ENCODE results near the gene ESYT2. TPM values are rescaled to one million over a fixed set of nuclear protein-coding genes. Genes with fewer than 3 reads are reported as not detected.

Gene ESYT2
- total and polyA plus RNA-seq, 7 experiments from 2014 or later = 46.3 to 129 (median 112) TPM

- ATAC-seq (no peak), DNase-seq (no peak)
- Histone ChIP-seq H3K4me1 (ENCODE audit: control insufficient read depth in 2 of 2, insufficient read depth in 2 of 2, low read length in 2 of 2) (no peaks in the 10 kb centered on the region), H3K36me3 (ENCODE audit: control insufficient read depth in 2 of 3, insufficient read depth in 3 of 3, low read length in 3 of 3) (no peaks in the 10 kb centered on the region), H3K9me3 (ENCODE audit: control insufficient read depth in 2 of 3, low read length in 3 of 3) (no peaks in the 10 kb centered on the region), H3K27ac (ENCODE audit: low read depth, low read length) (no peak overlapping the region), H3K27me3 (ENCODE audit: control insufficient read depth in 2 of 2, insufficient read depth in 2 of 2, low read length in 2 of 2) (no peaks in the 10 kb centered on the region), H3K4me3 (ENCODE audit: low read length) (no peak overlapping the region)
- no peak overlapping the region for H3K4me3 Mint-ChIP-seq
- ChIA-PET POLR2A (no interaction called here), CTCF (interaction anchor here (1.4 kb wide), 1 partner anchor 10 kb away, joined by 4 read pairs; no protein-coding TSS in a partner anchor)
- no peaks in the 10 kb centered on the region for H3K9me3 Mint-ChIP-seq
- no peaks in the 10 kb centered on the region for H3K27me3 Mint-ChIP-seq
- intact Hi-C loops (cut with micrococcal nuclease) = no loop called here
- H3K27ac Mint-ChIP-seq = no peak overlapping the region
- H3K4me1 Mint-ChIP-seq = peaks cover 0 to 4% (median 0%) of the 10 kb centered on the region in 7 donors
- peaks cover 3 to 25% (median 18%) of the 10 kb centered on the region in 5 donors for H3K36me3 Mint-ChIP-seq
Observed at GRCh38 chr7:158685693-158686092, 143.6 kb downstream of the ESYT2 start.

GRCh38 chr7:158684329-158684728 is 145.0 kb downstream of the ESYT2 start:
- Histone ChIP-seq H3K27ac (ENCODE audit: low read depth, low read length) (no peak overlapping the region), H3K4me3 (ENCODE audit: low read length) (no peak overlapping the region), H3K36me3 (ENCODE audit: control insufficient read depth in 2 of 3, insufficient read depth in 3 of 3, low read length in 3 of 3) (no peaks in the 10 kb centered on the region), H3K9me3 (ENCODE audit: control insufficient read depth in 2 of 3, low read length in 3 of 3) (no peaks in the 10 kb centered on the region), H3K4me1 (ENCODE audit: control insufficient read depth in 2 of 2, insufficient read depth in 2 of 2, low read length in 2 of 2) (no peaks in the 10 kb centered on the region), H3K27me3 (ENCODE audit: control insufficient read depth in 2 of 2, insufficient read depth in 2 of 2, low read length in 2 of 2) (no peaks in the 10 kb centered on the region)
- H3K27me3 Mint-ChIP-seq = no peaks in the 10 kb centered on the region
- ChIA-PET CTCF (no interaction called here), POLR2A (no interaction called here)
- H3K36me3 Mint-ChIP-seq = peaks cover 3 to 33% (median 19%) of the 10 kb centered on the region in 5 donors
- intact Hi-C loops (cut with micrococcal nuclease) = no loop called here
- no peak overlapping the region for H3K27ac Mint-ChIP-seq
- DNase-seq (no peak), ATAC-seq (no peak)
- H3K4me3 Mint-ChIP-seq = no peak overlapping the region
- peaks cover 0 to 11% (median 4%) of the 10 kb centered on the region in 7 donors for H3K4me1 Mint-ChIP-seq
- no peaks in the 10 kb centered on the region for H3K9me3 Mint-ChIP-seq

DNA sequence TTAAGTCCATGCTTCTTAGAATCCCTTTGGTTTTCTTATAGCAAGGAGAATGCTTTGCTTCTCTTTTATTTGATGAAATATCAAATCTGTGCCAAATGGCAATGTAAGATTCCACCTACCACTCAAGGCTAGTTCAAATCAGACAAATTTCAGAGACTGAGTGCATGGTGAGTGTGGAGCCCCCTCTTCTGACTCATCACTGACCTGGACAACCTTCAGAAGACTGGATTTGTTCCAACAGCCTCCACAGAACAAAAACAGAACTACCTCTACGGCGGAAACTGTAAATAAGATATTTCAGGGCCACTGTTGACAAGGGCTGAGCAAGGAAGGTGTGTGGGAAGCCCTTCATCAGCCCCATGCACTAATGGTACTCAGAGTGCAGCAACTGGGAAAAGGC is 145.8 kb downstream of the ESYT2 start:
- Histone ChIP-seq H3K36me3 (ENCODE audit: control insufficient read depth in 2 of 3, insufficient read depth in 3 of 3, low read length in 3 of 3) (no peaks in the 10 kb centered on the region), H3K27me3 (ENCODE audit: control insufficient read depth in 2 of 2, insufficient read depth in 2 of 2, low read length in 2 of 2) (no peaks in the 10 kb centered on the region), H3K27ac (ENCODE audit: low read depth, low read length) (no peak overlapping the region), H3K4me1 (ENCODE audit: control insufficient read depth in 2 of 2, insufficient read depth in 2 of 2, low read length in 2 of 2) (no peaks in the 10 kb centered on the region), H3K9me3 (ENCODE audit: control insufficient read depth in 2 of 3, low read length in 3 of 3) (no peaks in the 10 kb centered on the region), H3K4me3 (ENCODE audit: low read length) (no peak overlapping the region)
- DNase-seq (no peak), ATAC-seq (no peak)
- Mint-ChIP-seq H3K27me3 (no peaks in the 10 kb centered on the region), H3K4me3 (no peak overlapping the region), H3K36me3 (peaks cover 0 to 33% (median 22%) of the 10 kb centered on the region in 5 donors), H3K27ac (no peak overlapping the region), H3K9me3 (no peaks in the 10 kb centered on the region), H3K4me1 (peaks cover 0 to 12% (median 4%) of the 10 kb centered on the region in 7 donors)
- POLR2A ChIA-PET = no interaction called here
- intact Hi-C loops (cut with micrococcal nuclease) = no loop called here
- CTCF ChIA-PET = no interaction called here

DNA sequence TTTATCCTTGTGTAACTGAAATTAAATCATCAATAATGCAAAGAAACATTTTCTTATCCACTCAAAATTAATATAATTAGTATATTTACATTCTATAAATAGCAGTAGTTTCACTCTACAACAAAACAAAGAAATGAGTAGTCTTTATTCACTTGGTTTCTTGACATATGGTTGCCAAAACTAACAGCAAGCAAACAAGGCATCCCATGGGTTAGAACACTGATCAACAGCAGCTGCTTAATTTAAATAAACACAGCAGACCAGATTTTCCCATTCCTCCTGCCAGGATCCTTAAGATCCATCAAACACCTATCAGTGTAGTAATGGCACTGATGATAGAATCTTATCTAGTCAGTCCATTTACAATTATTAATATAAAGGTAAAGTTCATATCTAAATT is 146.9 kb downstream of the ESYT2 start:
- intact Hi-C loops (cut with micrococcal nuclease) = no loop called here
- no peak for DNase-seq
- ChIA-PET POLR2A (no interaction called here), CTCF (no interaction called here)
- Histone ChIP-seq H3K27ac (ENCODE audit: low read depth, low read length) (no peak overlapping the region), H3K4me1 (ENCODE audit: control insufficient read depth in 2 of 2, insufficient read depth in 2 of 2, low read length in 2 of 2) (no peaks in the 10 kb centered on the region), H3K36me3 (ENCODE audit: control insufficient read depth in 2 of 3, insufficient read depth in 3 of 3, low read length in 3 of 3) (no peaks in the 10 kb centered on the region), H3K4me3 (ENCODE audit: low read length) (no peak overlapping the region), H3K27me3 (ENCODE audit: control insufficient read depth in 2 of 2, insufficient read depth in 2 of 2, low read length in 2 of 2) (no peaks in the 10 kb centered on the region), H3K9me3 (ENCODE audit: control insufficient read depth in 2 of 3, low read length in 3 of 3) (no peaks in the 10 kb centered on the region)
- Mint-ChIP-seq H3K4me3 (no peak overlapping the region), H3K9me3 (no peaks in the 10 kb centered on the region), H3K4me1 (peaks cover 0 to 12% (median 4%) of the 10 kb centered on the region in 7 donors), H3K27ac (no peak overlapping the region), H3K36me3 (peaks cover 0 to 25% (median 16%) of the 10 kb centered on the region in 5 donors), H3K27me3 (no peaks in the 10 kb centered on the region)
- no peak for ATAC-seq

Other genes with a start within 250 kb of the ESYT2 start
- 1 to 10 TPM in 3 of 5 experiments, under 1 TPM in 2; 0.58 to 2.3 (median 1.3) TPM for gene PTPRN2, start 241.7 kb downstream of the ESYT2 start, total RNA-seq
- 1 to 10 TPM; 1.7 to 2.1 TPM for gene PTPRN2, start 241.7 kb downstream of the ESYT2 start, polyA plus RNA-seq
- gene NCAPG2, start 124.7 kb downstream of the ESYT2 start, total RNA-seq = 10 to 100 TPM in 1 of 5 experiments, 1 to 10 TPM in 4; 6.0 to 88.7 (median 8.8) TPM
- 1 to 10 TPM; 1.3 to 2.4 TPM for gene NCAPG2, start 124.7 kb downstream of the ESYT2 start, polyA plus RNA-seq
- 10 to 100 TPM; 10.5 to 27.9 (median 15.4) TPM for gene DYNC2I1, start 27.0 kb upstream of the ESYT2 start, total RNA-seq
- 10 to 100 TPM; 16.8 to 22.1 TPM for gene DYNC2I1, start 27.0 kb upstream of the ESYT2 start, polyA plus RNA-seq